CD4-positive, alpha-beta T cell treated with Interleukin-17A for 1 hour (primary cell): ENCODE data around the gene SAMD10.

Source experiments
- DNase-seq: peaks from one replicate; pipeline ENCODE4 v3.0.0-alpha.2; 2020

SAMD10 gene

GRCh38 chr20:63955281-63955826, 24.1 kb downstream of the SAMD10 start:
- peak; percentile 41 for DNase-seq

- DNase-seq, result no peak
Measured at GRCh38 chr20:63953764-63954429, 25.5 kb downstream of the SAMD10 start.

GRCh38 chr20:63952769-63953168, 26.7 kb downstream of the SAMD10 start:
- DNase-seq, result no peak

- DNase-seq, result no peak
Measured at GRCh38 chr20:63952210-63952535, 27.3 kb downstream of the SAMD10 start.

- DNase-seq, result no peak
Measured at GRCh38 chr20:63951398-63952209, 27.8 kb downstream of the SAMD10 start.

- DNase-seq, result no peak
Measured at GRCh38 chr20:63950701-63951397, 28.6 kb downstream of the SAMD10 start.

- DNase-seq, result peak; percentile 31
Measured at GRCh38 chr20:63947638-63948456, 31.6 kb downstream of the SAMD10 start.

GRCh38 chr20:63946986-63947637, 32.3 kb downstream of the SAMD10 start:
- DNase-seq, result no peak

- no peak for DNase-seq
Measured at GRCh38 chr20:63945921-63946920, 33.2 kb downstream of the SAMD10 start.

GRCh38 chr20:63945031-63945658, 34.3 kb downstream of the SAMD10 start:
- DNase-seq, result no peak

GRCh38 chr20:63944078-63944941, 35.1 kb downstream of the SAMD10 start:
- no peak for DNase-seq

- DNase-seq, result no peak
Measured at GRCh38 chr20:63943808-63944077, 35.7 kb downstream of the SAMD10 start.

GRCh38 chr20:63942969-63943807, 36.3 kb downstream of the SAMD10 start:
- DNase-seq, result no peak

GRCh38 chr20:63942250-63942951, 37.0 kb downstream of the SAMD10 start:
- peak; percentile 42 for DNase-seq

- peak; percentile 89 for DNase-seq
Measured at GRCh38 chr20:63941282-63942081, 38.0 kb downstream of the SAMD10 start.

GRCh38 chr20:63940472-63941266, 38.8 kb downstream of the SAMD10 start:
- no peak for DNase-seq
